HG02798 (cell line): ENCODE measurements around the gene SPTBN4.
A peak's percentile ranks its signal among the peaks of the same experiment; 100 is the strongest.
"Not testable (repeated sequence)": the region's sequence is repeated elsewhere in the genome, so short reads cannot be mapped to it uniquely, and the experiment has no call there.

Experiments used
- ATAC-seq: cut with Tn5 transposase; IDR thresholded peaks from one replicate; pipeline ENCODE4 v1.9.1; 2021; ENCODE audit warnings: mild to moderate bottlenecking; ENCODE audit not compliant: unreplicated experiment, poor library complexity

Gene SPTBN4

DNA sequence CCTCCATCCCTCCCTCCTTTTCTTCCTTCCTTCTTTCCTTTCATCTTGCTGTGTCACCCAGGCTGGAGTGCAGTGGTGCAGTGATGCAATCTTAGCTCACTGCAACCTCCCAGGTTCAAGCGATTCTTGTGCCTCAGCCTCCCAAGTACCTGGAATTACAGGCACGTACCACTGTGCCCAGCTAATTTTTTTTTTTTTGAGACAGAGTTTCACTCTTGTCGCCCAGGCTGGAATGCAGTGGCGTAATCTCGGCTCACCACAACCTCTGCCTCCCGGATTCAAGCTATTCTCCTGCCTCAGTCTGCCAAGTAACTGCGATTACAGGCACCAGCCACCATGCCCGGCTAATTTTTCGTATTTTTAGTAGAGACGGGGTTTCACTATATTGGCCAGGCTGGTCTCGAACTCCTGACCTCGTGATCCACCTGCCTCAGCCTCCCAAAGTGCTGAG lies 3.2 kb upstream of the SPTBN4 start:
- not testable (repeated sequence) for ATAC-seq

DNA sequence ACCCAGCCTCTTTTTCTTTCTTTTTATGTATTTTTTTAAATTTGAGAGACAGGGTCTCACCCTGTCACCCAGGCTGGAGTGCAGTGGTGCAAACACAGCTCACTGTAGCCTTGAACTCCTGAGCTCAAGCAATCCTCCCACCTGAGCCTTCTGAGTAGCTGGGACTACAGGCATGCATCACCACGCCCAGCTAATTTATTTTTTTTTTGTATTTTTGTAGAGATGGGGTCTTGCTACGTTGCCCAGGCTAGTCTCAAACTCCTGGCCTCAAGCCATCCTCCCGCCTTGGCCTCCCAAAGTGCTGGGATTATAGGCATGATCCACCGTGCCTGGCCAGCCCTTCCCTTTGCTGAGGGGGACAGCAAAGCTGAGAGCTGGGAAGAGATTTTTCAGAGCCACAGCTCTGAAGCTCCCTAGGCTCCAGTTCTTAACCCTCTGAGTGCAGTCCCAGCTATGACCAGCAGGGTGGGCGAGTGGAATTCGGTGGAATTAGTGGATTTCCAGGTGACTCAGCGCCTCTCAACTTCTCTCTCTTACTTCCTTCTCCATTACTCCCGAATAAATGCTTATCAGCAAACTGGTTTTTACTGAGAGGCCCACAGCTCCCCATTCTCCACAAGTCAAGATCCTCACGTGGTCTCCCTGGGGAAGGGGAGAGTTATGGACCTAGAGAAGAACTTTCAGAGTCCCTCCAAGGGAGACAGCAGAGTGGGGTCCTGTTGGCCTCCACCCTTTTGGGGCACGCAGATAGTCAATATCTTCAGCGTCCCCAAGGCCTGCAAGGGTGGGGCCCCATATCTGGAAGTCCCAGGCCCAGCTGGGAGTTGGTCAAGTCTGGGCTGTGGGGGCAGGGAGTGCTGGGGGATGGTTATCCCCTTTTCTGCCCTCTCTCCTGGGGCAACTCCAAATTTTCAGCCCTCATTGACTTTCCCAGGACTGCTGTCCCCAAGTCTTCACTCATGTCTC lies 2.5 kb upstream of the SPTBN4 start:
- ATAC-seq: no peak

DNA sequence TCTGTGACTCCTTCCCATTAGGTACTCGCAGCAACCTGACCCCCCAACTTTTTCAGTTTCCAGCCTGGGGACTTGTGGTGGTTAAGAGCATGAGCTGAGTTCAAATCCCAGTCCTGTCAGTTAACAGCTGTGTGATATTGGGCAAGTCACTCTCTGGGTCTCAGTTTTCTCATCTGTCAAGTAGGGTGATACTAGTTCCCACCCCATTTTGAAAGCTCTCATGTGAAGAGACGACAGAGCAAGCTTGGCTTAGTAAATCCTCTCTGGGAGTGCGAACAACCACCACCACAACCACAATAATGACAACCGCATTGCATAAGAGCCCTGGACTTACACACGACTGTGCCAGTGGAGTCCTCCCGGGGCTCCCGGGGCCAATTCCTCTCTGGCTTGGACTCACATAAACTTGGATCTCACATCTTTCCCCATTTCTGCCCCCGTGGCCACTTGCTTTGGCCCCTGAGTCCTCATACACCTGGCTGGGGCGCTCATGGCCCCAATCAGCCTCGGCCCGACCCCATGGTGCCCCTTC lies 1.7 kb upstream of the SPTBN4 start:
- ATAC-seq: no peak

DNA sequence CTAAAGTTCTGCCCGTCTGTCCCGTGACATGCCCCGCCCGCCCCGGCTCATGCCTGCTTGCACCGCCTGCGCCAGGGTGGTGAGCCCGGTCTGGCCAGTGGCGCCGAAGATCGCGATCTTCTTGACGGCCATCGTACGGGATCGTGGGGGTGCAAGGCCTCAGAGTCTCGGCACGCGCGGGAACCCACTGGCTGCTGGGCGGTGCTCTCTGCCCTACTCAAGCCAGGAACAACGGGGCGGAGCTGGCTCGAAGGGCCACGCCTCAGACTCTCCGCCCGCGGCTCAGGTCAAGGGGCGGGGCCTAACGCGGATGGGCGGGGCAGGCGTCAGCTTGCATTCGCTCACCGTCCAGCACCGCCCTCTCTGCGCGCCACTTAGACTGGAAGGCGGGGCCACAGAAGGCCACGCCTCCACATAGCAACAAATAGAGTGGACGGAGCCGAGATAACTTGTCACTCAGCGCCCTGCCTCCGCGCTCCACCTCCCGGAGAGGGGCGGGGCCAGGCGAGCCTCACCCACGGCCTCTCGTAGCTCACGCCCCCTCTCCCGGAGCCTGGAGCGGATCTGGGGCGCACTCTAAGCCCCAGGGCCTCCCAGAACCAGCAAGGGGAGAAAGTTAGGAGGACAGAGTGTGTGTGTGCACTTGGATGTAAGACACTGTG lies 1.1 kb upstream of the SPTBN4 start, which contains the start of gene BLVRB:
BLVRB (minus strand) TSS at position 189 of the 662 bp plus-strand sequence; CDS start at position 132, 57 bp downstream.
- ATAC-seq: peak; percentile 92

DNA sequence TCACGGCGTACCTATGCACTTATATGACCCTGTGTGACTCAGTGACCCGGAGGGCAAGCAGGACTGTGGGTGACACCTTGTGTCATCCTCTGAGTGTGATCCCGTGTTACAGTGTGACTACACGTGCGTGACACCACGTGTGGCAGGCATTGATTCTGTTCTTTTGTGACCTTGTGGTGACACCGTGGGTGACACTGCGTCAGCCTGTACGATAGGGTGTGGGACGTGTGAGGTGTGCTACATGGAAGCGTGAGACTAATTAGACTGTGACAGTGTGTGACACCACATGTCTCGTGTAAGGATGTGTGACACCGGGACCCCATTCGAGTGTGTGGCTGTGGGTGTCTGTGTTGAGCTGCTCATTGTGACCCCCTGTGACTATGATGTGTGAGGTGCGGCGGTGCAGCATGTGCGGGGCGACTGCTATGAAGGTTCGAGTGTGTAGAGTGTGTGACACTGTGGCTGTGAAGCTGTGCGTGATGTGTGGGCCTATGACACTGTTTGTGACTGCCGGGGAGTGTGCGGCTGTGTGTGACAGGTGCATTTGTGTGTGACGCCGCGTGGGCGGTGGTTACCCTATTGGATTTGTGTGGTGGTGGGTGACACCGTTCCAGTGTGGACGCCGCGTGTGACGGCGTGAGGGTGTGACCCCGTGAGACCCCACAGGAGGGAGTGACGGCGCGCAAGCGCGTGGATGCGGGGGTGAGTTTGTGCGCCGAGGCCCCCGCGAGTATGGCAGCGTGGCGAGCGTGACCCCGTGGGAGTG lies 399 bp upstream of the SPTBN4 start:
- peak; percentile 31 for ATAC-seq

DNA sequence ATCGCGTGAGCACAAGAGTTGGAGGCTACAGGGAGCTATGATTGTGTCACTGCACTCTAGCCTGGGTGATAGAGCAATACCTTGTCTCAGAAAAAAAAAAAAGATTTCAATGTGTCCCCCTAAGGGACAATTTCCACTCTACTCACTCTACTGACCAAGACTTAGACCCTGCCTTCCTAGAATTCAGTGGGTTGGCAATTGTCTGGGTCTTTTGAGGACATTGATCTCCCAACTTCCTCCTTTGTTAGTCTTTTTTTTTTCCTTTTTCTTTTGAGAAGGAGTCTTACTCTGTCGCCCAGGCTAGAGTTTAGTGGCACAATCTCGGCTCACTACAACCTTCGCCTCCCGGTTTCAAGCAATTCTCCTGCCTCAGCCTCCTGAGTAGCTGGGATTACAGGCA lies 2.2 kb downstream of the SPTBN4 start:
- no peak for ATAC-seq

DNA sequence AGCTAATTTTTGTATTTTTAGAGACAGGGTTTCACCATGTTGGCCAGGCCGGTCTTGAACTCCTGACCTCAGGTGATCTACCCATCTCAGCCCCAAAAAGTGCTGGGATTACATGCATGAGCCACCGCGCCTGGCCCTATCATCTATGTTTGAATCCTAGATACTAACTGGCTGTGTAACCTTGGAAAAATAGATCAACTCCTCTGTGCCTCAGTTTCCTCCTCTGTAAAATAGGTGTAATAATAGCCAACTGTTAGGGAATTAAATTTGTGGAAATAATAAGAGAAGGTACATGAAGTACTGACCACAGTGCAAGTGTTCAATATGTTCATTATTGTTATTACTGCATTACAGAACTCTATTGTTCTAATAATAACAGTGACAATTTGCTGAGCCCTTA lies 4.3 kb downstream of the SPTBN4 start:
- no peak for ATAC-seq

DNA sequence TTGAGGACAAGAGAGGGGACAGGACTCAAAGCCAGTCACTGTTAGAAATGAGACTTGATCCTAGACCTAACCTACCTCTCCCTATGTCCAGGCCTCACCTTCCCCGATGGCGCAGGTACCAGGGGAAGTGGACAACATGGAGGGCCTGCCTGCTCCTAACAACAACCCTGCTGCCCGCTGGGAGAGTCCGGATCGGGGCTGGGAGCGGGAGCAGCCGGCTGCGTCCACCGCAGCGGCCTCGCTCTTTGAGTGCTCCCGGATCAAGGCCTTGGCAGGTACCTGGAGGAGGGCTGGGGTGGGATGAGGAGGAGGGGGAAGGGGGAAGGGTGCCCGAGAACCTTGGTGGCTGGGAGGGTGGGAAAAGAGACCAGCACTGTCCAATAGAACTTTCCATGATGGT lies 5.7 kb downstream of the SPTBN4 start:
- ATAC-seq: no peak

DNA sequence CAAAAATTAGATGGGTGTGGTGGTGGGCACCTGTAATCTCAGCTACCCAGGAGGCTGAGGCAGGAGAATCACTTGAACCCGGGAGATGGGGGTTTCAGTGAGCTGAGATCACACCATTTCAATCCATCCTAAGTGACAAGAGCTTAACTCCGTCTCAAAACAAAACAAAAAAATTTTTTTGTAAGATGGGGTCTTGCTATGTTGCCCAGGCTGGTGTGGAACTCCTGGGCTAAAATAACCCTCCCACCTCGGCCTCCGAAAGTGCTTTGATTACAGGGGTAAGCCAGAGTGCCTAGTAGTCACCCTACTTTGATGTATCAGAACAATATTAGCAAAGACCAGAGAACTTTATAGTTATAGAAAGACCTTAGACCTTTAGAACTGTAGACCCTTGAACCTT lies 7.9 kb downstream of the SPTBN4 start:
- ATAC-seq: no peak

DNA sequence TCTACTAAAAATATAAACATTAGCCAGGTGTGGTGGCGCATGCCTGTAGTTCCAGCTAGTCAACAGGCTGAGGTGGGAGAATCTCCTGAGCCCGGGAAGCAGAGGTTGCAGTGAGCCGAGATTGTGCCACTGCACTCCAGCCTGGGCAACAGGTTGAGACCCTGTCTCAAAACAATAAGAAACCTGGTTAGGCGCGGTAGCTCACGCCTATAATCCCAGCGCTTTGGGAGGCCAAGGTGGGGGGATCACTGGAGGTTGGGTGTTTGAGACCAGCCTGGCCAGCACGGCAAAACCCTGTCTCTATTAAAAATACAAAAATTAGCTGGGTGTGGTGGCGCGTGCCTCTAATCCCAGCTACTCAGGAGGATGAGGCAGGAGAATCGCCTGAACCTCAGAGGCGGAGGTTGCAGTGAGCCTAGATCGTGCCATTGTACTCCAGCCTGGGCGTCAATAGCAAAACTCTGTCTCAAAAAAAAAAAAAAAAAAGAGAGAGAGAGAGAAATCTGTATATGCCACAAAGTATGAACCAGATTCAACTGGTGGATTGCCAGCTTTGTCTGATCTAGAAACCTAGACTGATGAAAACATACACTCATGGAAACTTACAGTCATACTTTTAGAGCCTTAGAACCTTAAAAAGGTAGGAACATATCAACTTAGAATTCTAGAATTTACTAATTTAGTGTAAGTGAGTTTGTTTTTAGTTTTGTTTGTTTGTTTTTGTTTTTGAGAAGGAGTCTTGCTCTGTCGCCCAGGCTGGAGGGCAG lies 9.3 kb downstream of the SPTBN4 start:
- ATAC-seq: not testable (repeated sequence)

DNA sequence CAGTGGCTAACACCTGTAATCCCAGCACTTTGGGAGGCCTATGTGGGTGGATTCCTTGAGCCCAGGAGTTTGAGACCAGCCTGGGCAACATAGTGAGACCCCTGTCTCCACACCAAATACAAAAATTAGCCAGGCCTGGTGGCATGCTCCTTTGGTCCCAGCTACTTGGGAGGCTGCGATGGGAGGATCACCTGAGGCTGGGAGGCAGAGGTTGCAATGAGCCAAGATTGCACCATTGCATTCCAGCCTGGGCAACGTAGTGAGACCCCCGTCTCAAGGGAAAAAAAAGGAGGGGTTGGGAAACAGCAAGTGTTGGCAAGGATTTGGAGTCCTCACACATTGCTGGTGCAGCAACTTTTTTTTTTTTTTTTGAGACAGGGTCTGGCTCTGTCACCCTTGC lies 19.2 kb downstream of the SPTBN4 start:
- no peak for ATAC-seq

DNA sequence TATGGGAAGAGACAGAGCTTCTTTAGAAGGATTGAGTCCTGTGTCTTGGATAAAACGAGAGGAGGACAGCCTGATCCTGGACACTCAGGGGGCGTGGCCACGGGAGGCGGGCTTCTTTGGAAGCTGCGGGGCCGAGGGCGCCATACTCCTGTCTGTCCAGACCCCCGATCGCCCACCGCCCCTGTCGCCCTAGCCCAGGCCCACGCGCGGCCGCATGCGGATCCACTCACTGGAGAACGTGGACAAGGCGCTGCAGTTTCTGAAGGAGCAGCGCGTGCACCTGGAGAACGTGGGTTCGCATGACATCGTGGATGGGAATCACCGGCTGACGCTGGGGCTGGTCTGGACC lies 23.1 kb downstream of the SPTBN4 start:
- ATAC-seq: no peak

DNA sequence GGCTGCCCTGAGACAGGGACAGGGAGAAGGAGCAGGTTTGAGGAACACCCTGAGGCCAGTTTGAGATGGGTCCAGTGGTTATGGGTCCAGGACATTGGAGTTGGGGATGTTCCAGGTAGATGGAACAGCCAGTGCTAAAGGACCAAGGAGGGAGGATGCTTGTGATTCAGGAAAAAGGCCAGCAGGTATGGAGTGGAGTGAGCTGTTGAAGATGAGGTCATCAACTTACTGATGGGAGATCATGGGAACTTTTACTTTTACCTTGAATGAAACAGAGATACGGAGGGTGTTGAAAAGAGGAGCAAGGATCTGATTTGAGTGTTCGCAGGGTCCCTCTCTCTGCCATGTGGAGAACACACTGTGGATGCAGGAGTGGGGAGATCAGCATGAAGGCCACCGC lies 25.5 kb downstream of the SPTBN4 start:
- no peak for ATAC-seq

DNA sequence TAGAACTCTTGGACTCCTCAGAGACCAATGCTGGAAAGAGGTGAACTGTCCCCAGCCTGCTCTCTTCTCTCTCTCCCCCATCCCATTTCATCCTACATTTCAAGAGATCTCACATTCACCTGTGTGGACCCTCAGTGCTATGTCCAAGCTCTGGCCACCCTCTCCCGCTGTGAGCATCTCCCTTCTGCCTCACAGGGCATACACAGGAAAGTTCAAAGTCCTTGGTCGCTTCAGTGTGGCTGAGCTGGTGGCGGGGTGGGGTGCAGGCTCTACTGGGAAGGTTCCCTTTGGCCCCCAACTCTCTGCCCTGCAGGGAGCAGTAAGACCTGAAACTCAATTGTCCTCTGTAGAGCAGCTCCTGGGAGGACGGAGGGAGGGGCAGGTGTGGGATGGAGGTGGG lies 27.0 kb downstream of the SPTBN4 start:
- no peak for ATAC-seq

DNA sequence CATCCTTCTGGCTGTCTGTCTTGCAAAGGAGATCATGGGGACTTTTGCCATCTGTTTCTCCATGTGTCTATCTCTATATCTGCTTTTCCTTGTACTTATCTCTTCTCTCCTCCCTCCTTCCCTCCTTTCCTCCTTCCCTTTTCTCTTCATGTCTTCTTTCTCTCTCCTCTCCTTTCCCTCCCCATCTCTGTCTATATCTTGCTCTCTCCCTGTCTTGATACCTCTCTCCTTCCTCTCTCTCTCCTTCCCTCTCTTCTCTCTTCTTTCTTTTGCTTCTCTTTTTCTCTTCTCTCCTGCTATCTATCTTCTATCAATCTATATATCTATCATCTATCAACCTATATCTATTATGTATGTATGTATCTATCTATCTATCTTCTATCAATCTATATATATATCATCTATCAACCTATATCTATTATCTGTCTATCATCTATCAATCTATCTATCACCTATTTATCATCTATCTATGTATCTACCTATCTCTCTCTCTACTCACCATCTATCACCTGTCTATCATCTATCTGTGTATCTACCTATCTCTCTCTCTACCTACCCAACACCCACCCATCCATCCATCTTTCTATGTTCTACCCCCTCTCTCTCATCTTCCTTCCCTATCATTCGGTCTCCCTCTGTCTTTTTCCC lies 27.5 kb downstream of the SPTBN4 start:
- ATAC-seq: no peak

DNA sequence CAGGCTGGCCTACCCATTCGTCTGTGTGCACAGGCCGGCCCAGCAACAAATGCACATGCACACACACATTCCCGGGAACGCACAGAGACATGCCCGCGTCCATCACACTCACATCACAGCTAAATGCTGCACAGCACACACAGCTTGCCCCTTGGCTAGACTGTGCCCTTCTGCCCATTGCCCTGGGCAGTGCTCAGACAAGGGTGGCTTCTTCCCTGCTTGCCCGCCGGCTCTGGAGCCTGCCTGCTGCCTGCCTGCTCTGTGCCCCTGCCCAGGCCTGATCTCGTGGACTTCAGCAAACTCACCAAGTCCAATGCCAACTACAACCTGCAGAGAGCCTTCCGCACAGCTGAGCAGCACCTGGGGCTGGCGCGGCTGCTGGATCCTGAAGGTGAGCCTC lies 30.4 kb downstream of the SPTBN4 start:
- ATAC-seq: no peak

DNA sequence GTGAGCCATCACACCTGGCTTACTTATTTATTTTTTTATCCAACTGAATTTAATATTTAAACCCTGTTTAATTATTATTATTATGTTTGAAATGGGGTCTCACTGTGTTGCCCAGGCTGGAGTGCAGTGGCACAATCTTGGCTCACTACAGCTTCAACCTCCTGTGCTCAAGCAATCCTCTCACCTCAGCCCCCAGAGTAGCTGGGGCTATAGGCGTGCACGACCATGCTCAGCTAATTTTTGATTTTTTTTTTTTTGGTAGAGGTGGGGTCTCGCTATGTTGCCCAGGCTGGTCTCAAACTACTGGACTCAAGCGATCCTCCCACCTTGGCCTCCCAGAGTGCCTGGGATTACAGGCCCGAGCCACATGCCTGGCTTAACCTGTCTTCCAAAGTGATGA lies 32.5 kb downstream of the SPTBN4 start:
- no peak for ATAC-seq

DNA sequence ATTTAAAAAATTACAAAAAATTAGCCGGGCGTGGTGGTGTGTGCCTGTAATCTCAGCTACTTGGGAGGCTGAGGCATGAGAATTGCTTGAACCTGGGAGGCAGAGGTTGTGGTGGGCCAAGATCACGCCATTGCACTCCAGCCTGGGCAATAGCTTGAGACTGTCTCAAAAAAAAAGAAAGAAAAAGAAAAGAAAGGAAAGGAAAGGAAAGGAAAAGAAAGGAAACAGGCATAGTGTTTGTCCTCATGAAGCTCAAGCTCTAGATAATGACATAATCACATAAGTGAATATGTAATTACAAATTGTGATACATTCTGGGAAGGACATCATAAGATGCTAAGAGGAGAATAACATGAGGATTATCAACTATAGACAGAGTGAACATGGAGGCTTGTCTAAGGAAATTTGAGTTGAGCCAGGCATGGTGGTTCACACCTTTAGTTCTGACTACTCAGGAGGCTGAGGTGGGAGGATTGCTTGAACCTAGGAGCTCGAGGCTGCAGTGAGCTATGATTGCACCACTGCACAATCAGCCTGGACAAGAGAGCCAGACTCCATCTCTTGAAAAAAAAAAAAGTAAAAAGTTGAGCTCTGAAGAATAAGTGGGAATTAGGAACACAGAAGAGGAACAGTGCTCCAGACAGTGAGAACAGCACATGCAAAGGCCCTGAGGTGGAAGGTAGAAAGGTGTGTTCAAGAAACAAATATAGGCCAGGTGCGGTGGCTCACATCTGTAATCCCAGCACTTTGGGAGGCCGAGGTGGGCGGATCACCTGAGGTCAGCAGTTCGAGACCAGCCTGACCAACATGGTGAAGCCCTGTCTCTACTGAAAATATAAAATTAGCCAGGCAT lies 34.1 kb downstream of the SPTBN4 start:
- ATAC-seq: not testable (repeated sequence)
